ENCODE measurements around the gene RAMACL. TPM values are rescaled to one million over a fixed set of nuclear protein-coding genes. Genes with fewer than 3 reads are reported as not detected.
A peak's percentile ranks its signal among the peaks of the same experiment; 100 is the strongest.

RAMACL gene
- total RNA-seq, 1 donor from 2014 or later: not detected

DNA sequence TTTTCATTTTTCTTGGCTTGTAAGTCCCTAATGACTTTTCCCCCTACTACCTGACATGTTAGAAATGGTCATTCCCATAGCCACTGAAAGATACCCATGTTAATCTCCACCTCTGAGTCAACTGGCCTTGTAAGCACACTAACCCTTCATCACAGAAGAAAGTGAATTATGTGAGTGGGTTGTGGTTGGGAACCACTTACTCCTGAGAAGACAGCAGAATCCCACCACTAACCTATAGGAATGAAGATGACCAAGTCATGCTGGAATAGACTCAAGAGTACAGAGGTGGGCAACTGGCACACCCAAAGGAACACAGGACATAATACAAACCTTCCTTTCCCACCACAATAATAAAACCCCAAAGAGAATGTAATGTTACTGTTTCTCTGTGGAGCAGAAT, 30.1 kb downstream of the RAMACL start:
- intact Hi-C loops (cut with DNase I): loop anchor here (1.0 to 5.0 kb wide), 4 partner anchors 42 to 174 kb away; partner anchors contain the start of gene MPC1
- H3K9me3 ChIP-seq: no peaks in the 10 kb centered on the region
- H3K4me3 ChIP-seq: peak overlapping the region in 1 of 2 donors; percentile 35
- peaks cover 11 to 13% of the 10 kb centered on the region in 2 donors for H3K4me1 ChIP-seq
- no peaks in the 10 kb centered on the region for H3K36me3 ChIP-seq
- H3K27ac ChIP-seq: peak overlapping the region; percentile 66 to 77
- TF ChIP-seq, protein P1, sequence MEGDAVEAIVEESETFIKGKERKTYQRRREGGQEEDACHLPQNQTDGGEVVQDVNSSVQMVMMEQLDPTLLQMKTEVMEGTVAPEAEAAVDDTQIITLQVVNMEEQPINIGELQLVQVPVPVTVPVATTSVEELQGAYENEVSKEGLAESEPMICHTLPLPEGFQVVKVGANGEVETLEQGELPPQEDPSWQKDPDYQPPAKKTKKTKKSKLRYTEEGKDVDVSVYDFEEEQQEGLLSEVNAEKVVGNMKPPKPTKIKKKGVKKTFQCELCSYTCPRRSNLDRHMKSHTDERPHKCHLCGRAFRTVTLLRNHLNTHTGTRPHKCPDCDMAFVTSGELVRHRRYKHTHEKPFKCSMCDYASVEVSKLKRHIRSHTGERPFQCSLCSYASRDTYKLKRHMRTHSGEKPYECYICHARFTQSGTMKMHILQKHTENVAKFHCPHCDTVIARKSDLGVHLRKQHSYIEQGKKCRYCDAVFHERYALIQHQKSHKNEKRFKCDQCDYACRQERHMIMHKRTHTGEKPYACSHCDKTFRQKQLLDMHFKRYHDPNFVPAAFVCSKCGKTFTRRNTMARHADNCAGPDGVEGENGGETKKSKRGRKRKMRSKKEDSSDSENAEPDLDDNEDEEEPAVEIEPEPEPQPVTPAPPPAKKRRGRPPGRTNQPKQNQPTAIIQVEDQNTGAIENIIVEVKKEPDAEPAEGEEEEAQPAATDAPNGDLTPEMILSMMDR (IDR thresholded peaks at IDR 0.05): no peak
- no peak for DNase-seq (ENCODE audit: low spot score in 2 of 2)
- no peaks in the 10 kb centered on the region for H3K27me3 ChIP-seq

DNA sequence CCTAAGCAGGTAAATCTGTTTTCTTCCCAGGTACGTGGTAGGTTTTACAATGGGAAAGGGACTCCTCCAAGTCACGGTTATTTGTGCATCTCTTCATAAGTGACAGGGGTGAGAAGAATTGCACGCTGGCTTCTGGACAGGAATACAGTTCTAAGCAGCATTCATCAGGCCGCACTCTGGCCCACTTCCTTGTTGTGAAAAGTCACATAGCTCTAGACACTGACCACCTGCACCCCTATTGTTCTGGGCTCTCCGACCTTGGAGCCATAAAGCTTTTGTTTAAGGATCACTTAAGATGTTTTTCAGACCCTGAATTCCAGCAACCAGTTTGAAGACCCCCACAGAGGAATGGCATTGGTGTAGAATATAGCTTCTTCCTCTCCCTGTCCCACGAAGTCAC, 31.4 kb downstream of the RAMACL start:
- intact Hi-C loops (cut with DNase I): loop anchor here (5.0 kb wide), 1 partner anchor 88 kb away; no protein-coding TSS in a partner anchor
- no peak for DNase-seq (ENCODE audit: low spot score in 2 of 2)
- H3K4me3 ChIP-seq: no peak overlapping the region
- H3K27ac ChIP-seq: no peak overlapping the region
- no peaks in the 10 kb centered on the region for H3K9me3 ChIP-seq
- TF ChIP-seq, protein P1 (IDR thresholded peaks at IDR 0.05): no peak
- H3K36me3 ChIP-seq: no peaks in the 10 kb centered on the region
- H3K27me3 ChIP-seq: no peaks in the 10 kb centered on the region
- peaks cover 11 to 13% of the 10 kb centered on the region in 2 donors for H3K4me1 ChIP-seq

DNA sequence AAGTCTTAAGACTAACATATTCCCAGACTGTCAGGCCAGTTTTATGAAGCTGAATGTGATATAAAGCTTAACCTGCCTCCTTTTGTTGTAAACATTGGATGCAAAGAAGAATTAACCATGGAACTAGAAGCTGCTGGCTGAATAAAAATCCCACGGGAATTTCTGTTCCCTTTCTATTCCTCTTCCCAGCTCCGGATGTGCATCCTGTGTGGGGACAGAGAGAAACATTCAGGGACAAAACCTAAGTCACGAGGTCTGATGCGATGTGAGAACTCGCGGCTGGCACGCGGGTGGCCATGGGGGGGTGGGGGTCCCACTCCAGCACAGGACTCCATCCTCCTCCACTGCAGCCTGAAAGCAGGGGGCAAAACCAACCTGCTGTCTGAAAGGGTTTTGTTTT, 32.2 kb downstream of the RAMACL start:
- no peak overlapping the region for H3K4me3 ChIP-seq
- intact Hi-C loops (cut with DNase I): no loop called here
- no peaks in the 10 kb centered on the region for H3K27me3 ChIP-seq
- H3K27ac ChIP-seq: peak overlapping the region in 1 of 2 donors; percentile 15
- TF ChIP-seq, protein P1 (IDR thresholded peaks at IDR 0.05): no peak
- no peak for DNase-seq (ENCODE audit: low spot score in 2 of 2)
- H3K36me3 ChIP-seq: no peaks in the 10 kb centered on the region
- peaks cover 11 to 13% of the 10 kb centered on the region in 2 donors for H3K4me1 ChIP-seq
- H3K9me3 ChIP-seq: no peaks in the 10 kb centered on the region

DNA sequence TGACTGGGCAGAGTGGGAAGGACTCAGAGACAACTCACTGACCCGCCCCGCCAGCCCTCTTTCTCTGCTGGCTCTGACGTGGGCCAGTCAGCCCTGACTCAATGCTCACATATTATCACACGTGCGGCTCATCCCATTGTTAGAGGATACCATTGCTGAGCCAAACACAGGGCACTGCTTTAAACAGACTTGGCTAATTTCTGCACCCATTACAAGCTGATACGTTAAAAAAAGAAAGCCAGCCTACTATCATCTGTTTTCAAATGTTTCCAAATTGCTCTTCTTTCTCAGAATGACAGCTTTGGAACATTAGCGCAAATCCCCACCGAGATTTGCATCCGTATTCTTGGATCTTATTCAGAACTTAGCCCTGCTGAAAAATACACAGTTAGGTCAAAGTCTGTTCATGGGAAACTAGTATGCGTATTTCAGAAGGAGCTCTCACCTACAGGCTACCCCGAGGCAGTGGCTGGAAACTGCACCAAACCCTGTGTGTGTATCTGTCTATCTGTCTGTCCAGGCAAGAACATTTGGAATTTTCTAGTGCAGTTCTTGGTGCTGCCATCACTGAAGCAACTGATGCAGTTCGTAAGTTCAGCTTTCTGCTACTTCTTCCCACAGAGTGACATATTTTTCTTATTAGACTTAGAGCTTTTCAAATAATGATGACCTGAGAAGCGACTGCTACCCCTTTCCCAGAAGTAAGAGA, 32.8 kb downstream of the RAMACL start:
- no peak for DNase-seq (ENCODE audit: low spot score in 2 of 2)
- Histone ChIP-seq H3K4me3 (no peak overlapping the region), H3K36me3 (no peaks in the 10 kb centered on the region), H3K4me1 (peaks cover 11 to 13% of the 10 kb centered on the region in 2 donors), H3K9me3 (no peaks in the 10 kb centered on the region), H3K27ac (no peak overlapping the region), H3K27me3 (no peaks in the 10 kb centered on the region)
- intact Hi-C loops (cut with DNase I): no loop called here
- TF ChIP-seq, protein P1 (IDR thresholded peaks at IDR 0.05): no peak

DNA sequence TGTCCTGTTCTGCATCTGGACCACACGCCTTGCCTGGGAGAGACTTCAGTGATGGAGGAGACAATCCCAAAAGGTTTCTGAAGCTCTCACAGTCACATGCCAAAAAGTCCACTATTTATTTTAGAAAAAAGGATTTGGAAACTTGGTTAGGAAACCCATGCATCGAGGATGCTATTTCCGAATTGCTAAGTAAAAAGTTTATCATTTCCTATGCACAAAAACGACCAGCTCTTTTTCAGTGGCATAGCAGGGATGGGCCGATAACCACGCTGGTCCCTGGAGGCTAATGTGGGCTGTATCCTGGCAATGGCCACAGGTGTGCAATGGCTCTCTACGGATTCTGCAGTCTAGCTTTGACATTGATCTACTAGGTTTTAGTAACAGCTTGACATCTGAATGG, 33.9 kb downstream of the RAMACL start:
- intact Hi-C loops (cut with DNase I): no loop called here
- Histone ChIP-seq H3K4me1 (peaks cover 11 to 12% of the 10 kb centered on the region in 2 donors), H3K4me3 (no peak overlapping the region), H3K27ac (no peak overlapping the region), H3K9me3 (no peaks in the 10 kb centered on the region), H3K36me3 (no peaks in the 10 kb centered on the region), H3K27me3 (no peaks in the 10 kb centered on the region)
- TF ChIP-seq, protein P1 (IDR thresholded peaks at IDR 0.05): no peak
- no peak for DNase-seq (ENCODE audit: low spot score in 2 of 2)
